Fibroblast of the conjunctiva (primary cell): ENCODE data around the gene NF1.
"Not testable (repeated sequence)": the region's sequence is repeated elsewhere in the genome, so short reads cannot be mapped to it uniquely, and the experiment has no call there.

Experiments
- DNase-seq: peaks from one replicate; pipeline ENCODE4 v3.0.0-alpha.2; 2010; ENCODE audit warnings: low read depth

Gene NF1

DNA sequence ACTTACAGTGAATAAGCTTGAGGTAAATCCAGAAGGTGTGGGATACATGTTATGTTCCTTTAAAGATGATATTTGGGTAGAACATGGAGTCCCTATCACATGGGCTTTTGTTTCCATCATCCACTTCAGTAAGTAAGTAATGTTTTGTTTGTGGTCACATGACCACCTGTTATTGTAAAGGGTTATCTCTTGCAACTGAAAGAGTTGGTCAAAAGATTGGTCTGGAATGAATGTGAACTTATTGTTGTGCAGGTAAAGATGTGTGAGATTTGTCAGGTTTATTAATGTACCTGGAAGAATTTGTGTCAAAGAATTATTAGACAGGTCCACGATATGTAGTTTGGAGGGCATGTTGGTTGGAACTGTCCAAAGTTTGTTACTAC is 200.7 kb downstream of the NF1 start:
- no peak for DNase-seq

DNA sequence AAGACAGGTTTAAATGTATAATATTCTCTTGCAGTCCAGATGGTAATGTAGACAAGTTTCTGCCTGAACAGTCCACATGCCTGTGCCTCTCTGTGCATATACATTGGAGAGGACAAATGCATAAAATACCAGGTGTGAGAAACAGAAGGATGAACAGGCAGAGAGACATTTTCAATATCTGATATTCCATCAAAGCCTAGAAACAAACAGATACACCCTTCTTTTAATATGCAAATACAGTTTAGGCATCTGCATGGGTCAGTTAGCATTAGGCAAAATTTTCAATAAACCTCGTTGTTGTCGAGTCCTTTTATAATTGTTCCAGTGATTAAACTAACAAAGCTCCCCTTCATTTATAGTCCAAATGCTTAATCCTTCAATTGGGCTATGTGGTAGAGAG is 201.4 kb downstream of the NF1 start:
- DNase-seq: no peak

DNA sequence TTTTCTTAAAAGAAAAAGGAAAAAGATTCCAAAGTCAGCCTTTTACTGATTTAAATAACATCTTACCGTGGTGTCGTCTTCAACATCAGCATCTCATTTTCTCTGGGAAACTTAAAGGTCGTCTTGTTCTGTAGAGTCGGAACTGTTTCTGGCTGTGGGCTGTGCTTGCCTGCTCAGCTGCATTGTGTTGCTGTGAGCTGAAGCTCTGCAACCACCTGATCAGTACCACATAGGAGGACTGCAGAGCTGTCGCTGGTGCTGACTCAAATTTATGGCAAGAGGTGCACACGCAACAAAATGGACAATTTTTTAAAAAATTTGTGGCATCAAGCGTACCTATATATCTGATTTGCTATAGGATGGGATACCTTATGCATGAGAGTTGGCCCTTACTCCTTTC is 202.3 kb downstream of the NF1 start, which contains the start of gene OMG:
Gene OMG (minus strand): TSS at position 150 of the 400 bp plus-strand sequence. CDS start 908 bp downstream, outside the sequence.
- DNase-seq: no peak

GRCh38 chr17:31299624-31300023 is 204.8 kb downstream of the NF1 start:
- no peak for DNase-seq

GRCh38 chr17:31307640-31308039 is 212.9 kb downstream of the NF1 start:
- no peak for DNase-seq

- DNase-seq: no peak
Measured at GRCh38 chr17:31308372-31309334, 213.9 kb downstream of the NF1 start.

GRCh38 chr17:31309556-31309955 is 214.8 kb downstream of the NF1 start:
- no peak for DNase-seq

- DNase-seq: no peak
Measured at GRCh38 chr17:31310260-31310659, 215.5 kb downstream of the NF1 start.

- no peak for DNase-seq
Measured at GRCh38 chr17:31310886-31311285, 216.1 kb downstream of the NF1 start.

DNA sequence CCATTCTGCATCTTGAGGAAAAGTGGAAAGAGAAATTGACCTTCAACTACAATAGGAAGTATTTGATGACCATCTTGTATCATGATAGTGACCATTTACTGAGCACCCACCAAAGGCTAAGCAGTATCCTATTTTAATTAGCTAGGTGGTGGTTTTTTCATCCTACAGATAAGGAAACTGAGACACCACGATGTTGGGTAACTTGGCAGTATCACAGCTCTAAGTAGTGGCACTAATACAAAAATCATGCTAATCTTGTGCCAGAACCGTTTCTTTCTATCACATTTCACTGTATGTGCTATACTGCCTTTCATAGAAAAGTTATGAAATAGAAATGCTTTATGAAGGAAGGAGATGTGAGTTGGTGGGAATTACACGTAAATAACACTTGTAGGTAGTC is 216.7 kb downstream of the NF1 start:
- DNase-seq: no peak

DNA sequence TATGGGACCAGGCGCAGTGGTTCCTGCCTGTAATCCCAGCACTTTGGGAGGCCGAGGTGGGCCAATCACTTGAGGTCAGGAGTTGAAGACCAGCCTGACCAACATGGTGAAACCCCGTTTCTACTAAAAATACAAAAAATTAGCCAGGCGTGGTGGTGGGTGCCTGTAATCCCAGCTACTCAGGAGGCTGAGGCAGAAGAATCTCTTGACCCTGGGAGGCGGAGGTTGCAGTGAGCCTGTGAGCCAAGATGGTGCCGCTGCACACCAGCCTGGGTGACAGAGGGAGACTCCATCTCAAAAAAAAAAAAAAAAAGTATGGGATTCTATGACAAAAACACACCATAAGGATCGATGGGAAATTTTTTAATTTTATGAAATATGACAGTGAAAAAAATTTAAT is 217.4 kb downstream of the NF1 start:
- not testable (repeated sequence) for DNase-seq

DNA sequence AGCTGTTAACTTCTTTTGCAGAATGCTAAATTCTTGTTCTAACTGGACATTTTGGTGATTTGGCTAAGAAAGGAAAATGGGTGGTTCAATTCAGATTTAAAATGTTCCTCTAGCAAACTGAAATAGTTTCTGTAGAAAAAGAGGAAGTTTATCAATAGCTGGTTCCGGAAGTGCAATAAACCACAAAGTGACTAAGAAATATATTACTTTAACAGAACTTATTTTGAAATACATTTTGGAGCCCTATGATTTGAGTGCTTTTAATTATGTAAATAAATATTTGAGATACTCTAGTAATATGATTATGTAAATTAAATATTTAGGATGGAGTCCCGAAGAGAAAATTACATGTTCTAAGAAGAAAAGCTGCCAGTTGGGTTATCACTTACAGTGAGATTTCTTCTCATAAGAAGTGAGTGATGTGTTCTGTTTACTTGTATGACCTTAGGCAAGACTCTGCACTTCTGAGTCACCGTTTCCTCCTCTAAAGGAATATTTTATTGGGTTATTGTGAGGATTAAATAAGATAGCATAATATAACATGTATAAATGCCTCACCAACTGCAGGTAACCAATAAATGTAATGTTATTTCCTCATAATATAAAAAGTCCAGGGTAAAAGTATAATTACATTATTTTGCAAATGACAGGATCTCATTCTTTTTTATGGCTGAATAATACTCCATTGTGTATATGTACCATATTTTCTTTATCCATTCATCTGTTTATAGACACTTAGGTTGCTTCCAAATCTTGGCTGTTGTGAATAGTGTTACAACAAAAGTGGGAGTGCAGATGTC is 219.4 kb downstream of the NF1 start, which contains the start of gene EVI2B:
Gene EVI2B (minus strand): TSS at position 73 of the 800 bp plus-strand sequence. CDS start 8,445 bp downstream, outside the sequence.
- peak; percentile 18 for DNase-seq

DNA sequence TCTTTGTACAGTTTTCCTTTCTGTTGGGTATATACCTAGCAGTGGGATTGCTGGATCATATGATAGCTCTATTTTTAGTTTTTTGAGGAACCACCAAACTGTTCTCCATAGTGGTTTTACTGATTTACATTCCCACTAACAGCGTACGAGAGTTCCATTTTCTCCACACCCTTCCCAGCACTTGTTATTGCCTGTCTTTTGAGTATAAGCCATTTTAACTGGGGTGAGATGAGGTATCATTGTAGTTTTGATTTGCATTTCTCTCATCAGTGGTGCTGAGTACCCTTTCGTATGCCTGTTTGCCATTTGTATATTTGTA is 220.0 kb downstream of the NF1 start:
- DNase-seq: no peak

- peak; percentile 74 for DNase-seq
Measured at GRCh38 chr17:31318298-31318801, 223.6 kb downstream of the NF1 start.

DNA sequence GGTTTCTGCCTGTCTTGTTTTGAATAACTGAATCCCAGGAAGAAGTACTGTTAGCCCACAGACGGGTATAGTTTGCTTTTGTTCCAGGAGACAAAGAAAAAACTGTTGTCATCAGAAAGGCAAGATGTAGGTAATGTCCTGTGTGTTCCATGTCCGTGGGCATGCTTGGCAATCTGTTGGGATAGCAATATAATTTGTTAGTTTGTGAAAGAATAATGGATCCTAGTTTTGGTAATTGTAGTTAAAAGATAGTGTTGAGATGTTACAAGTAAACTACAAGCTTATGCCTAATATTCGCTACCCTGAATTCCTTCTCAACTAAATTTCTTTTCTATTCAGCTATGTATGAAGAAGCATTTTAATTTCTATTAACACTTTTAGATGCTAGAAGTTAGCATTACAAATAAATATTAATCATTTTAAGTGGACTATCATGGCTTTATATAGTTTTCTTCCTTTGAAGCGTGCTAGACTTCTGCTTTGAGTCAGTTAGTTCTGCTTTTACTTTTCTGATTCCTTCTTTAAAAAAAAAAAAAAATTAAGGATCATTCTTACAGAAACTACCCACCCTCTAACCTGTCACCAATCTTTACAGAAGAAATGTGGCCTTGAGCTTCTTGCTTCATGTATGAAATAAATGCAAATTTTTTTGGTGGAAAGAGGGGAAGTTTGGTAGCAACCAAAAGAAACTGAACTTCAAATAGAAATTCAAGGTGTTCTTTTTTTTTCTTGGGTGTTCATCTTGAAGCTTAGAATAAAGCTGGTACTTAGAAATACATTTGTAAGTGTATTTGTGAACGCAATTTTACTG is 224.3 kb downstream of the NF1 start:
- no peak for DNase-seq

GRCh38 chr17:31320241-31320640 is 225.5 kb downstream of the NF1 start:
- no peak for DNase-seq

DNA sequence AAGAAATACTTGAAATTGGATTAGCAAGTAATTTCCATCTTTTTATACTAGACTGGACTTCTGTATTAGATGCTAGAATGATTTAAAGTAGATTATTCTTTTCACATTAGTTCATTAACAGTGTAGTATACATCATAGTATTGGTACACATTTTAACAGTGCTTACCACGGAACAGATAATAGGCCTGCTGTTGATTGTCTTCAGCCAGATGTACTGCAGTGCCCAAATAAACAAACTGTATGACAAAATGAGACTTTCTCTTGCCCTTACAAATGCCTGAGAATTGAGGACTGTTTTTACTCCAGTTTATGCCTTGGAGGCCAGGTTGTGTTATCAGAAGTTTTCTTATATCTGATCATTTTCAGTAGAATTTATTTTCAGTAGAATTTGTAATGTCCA is 226.0 kb downstream of the NF1 start:
- DNase-seq: no peak

DNA sequence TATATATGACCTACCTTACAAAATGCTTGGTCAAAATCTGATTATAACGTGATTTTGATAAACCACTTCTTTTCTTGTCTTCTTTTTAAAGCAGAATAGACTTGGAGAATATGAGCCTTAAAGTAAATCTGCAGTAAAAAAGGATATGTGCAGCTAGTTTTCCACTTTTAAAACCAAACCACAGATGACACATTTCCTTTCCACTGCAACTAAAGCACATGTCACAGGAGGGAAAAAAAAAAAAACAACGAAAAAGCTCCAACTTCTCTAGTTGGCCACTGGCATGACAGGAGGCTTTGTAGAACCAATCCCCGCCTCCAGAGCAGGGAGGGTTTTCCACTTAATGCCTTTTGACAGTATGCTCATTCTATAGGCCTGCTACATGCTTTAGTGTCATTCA is 226.7 kb downstream of the NF1 start, which contains the start of gene EVI2A:
Gene EVI2A (minus strand): TSS at position 142 of the 400 bp plus-strand sequence. CDS start 2,609 bp downstream, outside the sequence.
- no peak for DNase-seq

DNA sequence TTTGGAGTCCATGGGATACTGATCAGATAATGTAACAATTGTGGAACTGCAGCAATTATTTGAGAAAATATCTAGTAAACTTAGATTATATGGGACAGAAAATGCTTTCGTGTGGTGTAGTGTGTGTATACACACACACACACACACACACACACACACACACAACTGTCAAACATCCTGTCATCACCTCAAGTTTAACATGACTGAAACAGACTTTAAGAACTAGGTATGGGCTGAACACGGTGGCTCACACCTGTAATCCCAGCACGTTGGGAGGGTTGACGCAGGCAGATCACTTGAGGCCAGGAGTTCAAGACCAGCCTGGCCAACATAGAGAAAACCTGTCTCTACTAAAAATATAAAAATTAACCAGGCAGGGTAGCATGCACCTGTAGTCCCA is 227.2 kb downstream of the NF1 start:
- DNase-seq: no peak

DNA sequence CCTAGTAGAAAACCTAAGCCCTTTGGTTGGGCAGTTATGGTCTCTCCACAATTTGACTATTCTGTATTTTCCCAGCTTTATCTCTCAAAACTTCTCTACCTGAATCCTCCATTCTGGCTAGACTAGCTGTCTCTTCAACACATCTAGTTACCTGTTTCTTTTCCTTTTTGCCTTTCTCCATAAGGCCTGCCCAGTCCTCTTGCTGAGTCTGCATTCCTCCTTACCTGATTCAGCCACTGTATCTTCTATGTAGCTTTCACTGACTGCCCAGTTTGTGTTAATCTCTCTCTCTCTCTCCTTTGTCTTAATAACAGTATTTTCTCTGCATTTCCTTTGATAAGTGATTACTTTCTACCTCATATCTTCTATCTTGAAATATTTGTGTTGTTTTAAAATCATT is 228.8 kb downstream of the NF1 start:
- DNase-seq: no peak

DNA sequence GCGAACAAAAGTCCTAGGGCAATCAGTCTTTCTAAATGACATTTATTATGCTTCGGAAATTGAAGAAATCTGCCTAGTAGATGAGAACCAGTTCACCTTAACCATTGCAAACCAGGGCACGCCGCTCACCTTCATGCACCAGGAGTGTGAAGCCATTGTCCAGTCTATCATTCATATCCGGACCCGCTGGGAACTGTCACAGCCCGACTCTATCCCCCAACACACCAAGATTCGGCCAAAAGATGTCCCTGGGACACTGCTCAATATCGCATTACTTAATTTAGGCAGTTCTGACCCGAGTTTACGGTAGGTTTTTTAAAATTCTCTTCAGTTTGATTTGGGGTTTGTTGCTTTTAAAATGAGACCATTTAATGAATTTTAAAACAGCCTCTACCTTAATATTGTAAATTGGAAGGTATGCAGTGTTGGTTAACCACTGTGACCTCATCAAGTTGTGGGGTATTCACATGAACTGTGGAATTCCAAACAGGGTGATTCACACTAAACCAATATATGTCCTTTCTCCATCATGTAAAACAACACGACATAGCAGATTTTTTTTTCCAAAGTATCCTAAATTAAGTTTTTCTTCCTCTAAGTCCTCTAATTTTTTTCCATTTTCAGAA is 232.9 kb downstream of the NF1 start:
- DNase-seq: peak; percentile 16
